NCI-H1417 treated with DMSO at 0.1 percent for 48 hours (cell line): ENCODE data around the gene TPI1.
"Not testable (repeated sequence)": the region's sequence is repeated elsewhere in the genome, so short reads cannot be mapped to it uniquely, and the experiment has no call there.

ENCODE experiments used
- DNase-seq: peaks from one replicate; lab custom pipeline; 2025; lab: John Stamatoyannopoulos, UW

TPI1 gene

DNA sequence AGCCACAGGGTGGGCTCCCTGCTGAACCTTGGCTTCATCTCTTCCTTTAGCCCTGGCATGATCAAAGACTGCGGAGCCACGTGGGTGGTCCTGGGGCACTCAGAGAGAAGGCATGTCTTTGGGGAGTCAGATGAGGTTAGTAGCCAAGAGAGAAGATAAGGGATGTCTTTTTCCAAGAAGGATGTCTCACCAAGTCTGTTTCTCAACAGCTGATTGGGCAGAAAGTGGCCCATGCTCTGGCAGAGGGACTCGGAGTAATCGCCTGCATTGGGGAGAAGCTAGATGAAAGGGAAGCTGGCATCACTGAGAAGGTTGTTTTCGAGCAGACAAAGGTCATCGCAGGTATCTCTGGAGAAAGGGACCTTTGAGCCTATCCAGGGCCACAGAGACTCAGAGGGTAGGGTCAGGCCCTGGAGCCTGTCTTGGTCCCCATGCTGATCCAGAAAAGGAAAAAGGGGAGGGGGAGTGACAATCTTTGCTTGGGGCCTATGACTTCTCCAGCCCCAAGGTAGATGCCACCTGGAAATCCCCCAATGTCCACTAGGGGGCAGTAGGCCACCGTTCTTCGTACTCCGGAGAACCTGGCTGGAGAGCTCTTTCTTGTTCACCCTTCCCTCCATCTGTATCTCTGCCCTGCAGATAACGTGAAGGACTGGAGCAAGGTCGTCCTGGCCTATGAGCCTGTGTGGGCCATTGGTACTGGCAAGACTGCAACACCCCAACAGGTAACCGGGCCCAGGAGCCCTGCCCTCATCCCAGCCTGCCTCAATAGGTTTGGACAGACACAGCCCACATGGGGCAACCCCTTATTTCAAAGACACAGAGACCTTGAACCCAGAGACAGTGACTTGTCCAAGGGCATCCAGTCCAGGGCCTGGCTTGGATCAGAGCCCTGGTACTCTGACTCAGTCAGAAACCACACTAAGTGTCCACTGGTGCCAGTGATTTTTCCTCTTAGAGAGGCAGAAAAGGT is 2.0 kb downstream of the TPI1 start:
- peak; percentile 8 for DNase-seq

DNA sequence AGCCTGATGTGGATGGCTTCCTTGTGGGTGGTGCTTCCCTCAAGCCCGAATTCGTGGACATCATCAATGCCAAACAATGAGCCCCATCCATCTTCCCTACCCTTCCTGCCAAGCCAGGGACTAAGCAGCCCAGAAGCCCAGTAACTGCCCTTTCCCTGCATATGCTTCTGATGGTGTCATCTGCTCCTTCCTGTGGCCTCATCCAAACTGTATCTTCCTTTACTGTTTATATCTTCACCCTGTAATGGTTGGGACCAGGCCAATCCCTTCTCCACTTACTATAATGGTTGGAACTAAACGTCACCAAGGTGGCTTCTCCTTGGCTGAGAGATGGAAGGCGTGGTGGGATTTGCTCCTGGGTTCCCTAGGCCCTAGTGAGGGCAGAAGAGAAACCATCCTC is 3.0 kb downstream of the TPI1 start:
- DNase-seq: not testable (repeated sequence)

DNA sequence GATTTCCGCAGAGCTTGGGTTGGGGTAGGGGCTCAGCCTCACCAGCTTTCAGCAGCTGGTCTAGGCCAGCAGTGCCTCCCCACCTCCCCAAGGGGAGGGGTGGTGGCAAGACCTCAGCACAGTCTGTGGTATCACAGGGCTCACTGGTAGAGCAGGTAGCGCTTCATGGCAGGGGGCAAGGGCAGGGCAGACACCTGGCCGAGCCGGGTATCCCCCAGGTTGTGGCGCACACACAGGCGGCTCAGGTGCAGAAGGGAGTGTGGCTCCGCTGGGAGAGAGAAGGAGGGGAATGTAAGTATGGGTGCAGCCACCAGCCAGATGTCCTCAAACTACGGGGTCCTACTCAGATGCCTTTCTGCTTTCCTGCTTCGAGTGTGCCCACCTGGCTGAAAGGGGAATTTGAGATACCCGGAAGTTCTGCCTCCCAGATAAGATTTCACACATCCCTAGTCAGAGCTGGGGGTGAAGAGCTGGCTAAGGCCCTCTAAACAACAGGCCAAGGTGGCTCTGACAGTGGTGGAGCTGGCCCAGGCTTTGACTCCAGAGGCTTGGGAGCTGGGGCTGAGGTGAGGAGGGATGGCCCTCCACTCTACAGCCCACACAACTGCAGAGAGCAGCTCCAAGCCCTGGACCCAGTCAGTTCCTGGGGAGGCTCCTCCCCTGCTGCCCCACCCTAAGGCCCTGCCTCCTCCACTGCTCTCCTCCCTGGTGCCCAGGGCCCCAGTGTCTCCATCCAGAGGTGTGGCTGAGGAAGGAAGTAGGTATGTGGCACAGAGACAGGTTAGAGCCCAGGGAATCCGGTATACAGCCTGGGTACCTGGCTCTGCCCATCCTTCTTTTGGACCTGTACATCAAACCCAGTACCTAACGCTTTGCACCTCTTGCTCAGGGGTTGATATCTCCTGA is 4.0 kb downstream of the TPI1 start:
- DNase-seq: no peak

DNA sequence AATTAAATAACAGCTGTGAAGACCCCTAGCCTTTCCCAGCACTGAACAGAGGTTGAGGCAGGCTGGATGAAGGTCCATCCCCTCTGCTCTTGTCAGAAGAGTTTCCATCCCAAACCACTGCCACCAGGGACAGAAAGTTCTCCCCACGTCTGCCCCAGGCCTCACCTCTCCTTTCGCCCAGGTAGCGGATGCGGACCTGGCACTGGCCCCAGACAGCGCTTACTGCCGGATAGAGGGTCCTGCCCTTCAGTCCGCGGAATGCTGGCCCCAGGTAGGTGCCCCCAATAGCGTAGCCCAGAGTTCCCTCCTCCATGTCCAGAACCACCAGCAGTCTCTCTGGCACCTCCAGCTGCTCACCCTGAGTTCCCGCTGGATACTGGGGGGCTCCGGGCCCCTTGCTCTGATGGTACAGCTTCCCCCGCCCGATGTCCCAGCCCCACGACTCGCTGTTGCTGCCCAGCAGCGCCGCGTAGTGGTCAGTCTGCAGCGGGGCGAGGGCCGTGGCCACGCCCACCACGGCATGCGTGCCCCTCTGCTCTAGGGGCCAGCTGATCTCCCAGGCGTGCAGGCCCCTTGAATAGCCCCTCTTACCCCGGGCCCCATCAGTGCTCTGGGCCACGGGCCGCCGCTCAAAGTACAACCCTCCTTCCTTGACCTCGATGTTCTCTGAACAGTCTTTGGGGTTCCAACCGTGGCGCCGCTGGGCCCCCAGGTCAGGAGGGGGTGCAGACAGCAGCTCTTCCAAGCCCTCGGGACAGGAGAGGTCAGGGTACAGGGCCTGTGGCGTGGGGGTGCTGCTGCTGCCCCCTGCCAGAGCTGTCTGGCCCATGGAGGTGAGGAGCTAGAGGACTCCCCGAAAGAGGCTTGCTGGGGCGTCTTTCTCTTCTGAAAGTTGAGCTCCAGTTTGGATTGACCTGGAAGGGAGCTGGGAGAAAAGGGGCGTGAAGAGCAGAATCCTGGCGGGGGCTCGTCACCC is 5.0 kb downstream of the TPI1 start:
- no peak for DNase-seq

DNA sequence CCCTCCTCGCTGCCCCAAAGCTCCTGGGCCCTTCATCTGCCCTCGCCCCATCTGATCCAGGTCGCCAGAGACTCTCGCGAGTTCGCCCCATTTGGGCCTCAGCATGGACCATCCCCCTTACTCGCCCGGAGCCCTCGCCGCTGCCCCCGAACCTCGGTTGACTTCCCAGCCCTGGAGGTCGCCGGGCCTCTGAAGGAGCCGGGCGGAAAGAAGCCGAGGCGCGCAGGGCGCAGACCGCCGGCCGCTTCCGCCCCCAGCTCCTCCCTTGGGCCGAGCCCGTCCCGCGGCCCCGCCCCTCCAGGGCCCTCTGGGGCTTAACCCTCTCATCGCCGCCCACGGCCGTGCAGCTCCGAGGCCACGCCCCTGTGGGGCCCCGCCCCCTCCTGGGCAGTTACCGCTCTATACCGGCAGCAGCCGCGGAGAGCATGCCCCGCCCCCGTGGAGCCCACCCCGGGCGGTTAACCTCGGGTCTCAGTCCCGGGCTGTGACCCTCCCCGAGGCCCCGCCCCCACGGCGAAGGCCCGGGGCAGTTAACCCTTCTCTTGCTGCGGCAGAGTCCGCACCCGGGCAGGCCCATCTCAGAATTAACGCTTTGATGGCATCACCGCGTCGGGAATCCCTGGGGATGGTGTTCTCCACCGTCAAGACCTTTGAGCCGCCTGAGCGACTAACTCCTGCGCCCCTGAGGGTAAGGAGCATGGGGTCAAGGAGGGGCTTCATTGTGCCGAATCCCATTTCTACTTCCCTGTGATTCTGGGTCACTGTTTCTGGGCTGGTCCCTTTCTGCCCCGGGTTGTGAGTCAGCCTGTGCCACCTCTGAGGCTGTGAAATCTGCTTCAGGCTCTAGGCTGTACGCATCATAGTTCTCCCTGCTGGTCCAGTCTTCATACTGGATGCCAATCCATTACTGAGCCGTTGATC is 6.0 kb downstream of the TPI1 start, which contains the start of gene SPSB2:
Gene SPSB2 (minus strand): TSS at position 210 of the 921 bp plus-strand sequence. CDS start 402 bp downstream, outside the sequence.
- DNase-seq: peak; percentile 51

DNA sequence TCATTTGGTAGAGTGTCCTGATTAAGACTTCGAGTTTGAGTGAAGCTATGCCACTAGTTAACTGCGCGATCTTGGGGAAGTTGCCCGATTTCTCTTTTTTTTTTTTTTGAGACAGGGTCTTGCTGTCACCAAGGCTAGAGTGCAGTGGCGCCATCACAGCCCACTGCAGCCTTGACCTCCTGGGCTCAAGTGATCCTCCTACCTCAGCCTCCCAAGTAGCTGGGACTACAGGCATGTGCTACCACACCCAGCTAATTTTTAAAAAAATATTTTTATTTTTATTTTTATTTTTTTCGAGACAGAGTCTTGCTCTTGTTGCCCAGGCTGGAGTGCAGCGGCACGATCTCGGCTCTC is 6.7 kb downstream of the TPI1 start:
- not testable (repeated sequence) for DNase-seq

DNA sequence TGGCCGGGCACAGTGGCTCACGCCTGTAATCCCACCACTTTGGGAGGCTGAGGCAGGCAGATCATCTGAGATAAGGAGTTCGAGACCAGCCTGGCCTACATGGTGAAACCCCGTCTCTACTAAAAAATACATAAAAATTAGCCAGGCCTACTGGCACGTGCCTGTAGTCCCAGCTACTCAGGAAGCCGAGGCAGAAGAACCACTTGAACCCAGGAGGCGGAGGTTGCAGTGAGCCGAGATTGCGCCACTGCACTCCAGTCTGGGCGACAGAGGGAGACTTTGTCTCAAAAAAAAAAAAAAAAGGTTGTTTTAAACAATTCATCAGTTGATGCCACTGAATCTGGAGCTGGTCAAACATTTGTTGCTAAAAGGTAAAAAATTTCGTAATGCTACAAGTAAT is 12.5 kb downstream of the TPI1 start:
- not testable (repeated sequence) for DNase-seq

DNA sequence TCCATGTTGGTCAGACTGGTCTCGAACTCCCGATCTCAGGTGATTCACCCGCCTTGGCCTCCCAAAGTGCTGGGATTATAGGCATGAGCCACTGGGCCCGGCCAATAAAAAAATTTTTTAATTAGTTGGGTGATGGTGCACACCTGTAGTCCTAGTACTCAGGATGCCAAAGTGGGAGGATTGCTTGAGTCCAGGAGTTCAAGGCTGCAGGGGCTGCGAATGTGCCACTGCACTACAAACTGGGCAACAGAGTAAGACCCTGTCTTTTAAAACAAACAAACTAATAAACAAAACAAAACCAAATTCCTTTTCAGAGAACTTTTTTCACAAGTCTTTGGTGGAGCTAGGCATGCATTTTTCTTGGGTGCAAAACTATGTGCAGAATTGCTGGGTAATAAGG is 15.9 kb downstream of the TPI1 start:
- DNase-seq: no peak

DNA sequence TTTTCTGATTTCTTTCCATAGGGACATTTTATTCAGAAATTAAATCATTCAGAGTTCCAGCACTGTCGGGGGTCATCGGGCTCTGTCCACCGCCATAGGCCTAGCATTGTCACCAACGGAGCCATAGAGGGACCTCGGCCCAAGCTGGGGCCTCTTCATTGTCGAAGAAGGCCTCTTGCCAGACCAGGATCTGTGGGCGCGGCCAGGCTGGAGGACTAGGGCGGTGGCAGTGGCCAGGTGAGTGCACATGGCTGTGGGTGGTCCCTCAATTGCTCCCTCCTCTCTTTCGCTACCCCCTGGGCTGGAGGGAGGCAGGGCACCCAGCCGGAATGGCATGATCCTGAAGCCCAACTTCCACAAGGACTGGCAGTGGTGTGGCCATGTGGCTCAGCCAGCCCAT is 16.4 kb downstream of the TPI1 start:
- DNase-seq: no peak

DNA sequence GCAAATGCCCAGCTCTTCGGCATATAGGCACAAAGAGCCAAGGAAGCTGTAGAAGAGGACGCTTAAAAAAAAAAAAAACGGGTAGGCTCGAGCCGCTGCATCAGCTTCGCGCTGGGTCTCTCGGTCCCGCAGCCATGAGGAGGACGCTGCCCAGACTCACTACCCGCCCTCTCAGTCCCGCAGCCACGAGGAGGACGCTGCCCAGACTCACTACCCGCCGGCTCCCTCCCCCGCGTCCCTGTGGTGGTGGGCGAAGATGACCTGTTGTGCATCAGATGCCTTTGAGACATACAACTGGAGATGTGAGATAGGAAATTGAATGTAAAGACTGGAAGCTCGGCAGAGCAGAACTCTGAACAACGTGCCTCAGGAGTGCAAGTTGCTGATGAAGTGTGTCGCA is 17.2 kb downstream of the TPI1 start:
- no peak for DNase-seq

DNA sequence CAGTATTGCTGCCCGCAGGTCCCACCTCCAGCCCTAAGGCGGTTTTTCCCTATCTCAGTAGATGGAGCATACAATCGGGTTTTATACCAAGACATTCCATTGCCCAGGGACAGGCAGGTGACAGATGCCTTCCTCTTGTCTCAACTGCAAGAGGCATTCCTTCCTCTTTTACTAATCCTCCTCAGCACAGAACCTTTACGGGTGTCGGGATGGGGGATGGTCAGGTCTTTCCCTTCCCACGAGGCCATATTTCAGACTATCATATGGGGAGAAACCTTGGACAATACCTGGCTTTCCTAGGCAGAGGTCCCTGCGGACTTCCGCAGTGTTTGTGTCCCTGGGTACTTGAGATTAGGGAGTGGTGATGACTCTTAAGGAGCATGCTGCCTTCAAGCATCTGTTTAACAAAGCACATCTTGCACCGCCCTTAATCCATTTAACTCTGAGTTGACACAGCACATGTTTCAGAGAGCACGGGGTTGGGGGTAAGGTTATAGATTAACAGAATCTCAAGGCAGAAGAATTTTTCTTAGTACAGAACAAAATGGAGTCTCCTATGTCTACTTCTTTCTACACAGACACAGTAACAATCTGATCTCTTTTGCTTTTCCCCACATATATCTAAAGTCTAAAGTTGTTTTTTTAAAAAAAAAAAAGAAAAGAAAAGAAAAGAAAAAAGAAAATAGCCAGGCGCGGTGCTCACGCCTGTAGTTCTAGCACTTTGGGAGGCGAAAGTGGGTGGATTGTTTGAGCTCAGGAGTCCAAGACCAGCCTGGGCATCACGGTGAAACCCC is 19.1 kb downstream of the TPI1 start:
- not testable (repeated sequence) for DNase-seq

DNA sequence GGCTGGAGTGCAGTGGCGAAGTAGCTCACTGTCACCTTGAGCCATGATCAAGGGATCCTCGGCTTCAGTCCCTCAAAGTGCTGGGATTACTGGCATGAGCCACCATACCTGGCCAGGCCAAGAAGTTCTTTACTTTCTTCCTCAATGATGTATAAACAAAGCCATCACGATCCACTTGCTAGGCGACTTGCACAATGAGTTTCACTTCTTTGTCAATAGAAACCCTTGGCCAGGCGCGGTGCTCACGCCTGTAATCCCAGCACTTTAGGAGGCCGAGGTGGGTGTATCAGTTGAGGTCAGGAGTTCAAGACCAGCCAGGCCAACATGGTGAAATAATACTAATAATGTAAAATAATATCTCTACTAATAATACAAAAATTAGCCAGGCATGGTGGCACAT is 20.1 kb downstream of the TPI1 start:
- DNase-seq: no peak

DNA sequence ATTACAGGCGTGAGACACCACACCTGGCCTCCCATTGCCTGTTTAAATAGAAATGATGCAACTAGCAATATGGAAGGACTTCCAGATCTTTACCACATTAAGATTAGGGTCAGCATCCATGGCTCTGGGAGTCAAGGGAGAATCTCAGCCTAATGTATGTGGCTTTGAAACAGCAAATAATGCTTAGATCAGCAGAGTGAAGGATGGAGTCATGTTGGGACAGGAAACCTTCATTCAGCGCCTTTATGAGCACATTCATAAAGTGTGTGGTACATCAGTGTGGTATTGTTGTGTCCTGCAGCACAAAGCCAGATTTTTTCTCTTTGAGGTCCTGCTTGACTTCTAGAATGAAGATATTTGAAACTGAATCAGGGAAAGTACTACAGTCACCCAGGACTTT is 21.0 kb downstream of the TPI1 start:
- DNase-seq: no peak

DNA sequence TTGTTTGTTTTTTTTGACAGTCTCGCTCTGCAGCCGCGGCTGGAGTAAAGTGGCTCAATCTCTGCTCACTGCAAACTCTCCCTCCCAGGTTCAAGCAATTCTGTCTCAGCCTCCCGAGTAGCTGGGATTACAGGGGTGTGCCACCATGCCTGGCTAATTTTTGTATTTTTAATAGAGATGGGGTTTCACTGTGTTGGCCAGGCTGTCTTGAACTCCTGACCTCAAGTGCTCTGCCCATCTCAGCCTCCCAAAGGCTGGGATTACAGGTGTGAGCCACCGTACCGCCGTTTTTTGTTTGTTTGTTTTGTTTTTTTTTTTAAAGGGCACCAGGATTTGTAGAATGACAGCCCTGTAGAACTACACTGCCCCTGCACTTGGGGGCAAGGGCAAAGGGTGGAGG is 21.5 kb downstream of the TPI1 start:
- DNase-seq: not testable (repeated sequence)

DNA sequence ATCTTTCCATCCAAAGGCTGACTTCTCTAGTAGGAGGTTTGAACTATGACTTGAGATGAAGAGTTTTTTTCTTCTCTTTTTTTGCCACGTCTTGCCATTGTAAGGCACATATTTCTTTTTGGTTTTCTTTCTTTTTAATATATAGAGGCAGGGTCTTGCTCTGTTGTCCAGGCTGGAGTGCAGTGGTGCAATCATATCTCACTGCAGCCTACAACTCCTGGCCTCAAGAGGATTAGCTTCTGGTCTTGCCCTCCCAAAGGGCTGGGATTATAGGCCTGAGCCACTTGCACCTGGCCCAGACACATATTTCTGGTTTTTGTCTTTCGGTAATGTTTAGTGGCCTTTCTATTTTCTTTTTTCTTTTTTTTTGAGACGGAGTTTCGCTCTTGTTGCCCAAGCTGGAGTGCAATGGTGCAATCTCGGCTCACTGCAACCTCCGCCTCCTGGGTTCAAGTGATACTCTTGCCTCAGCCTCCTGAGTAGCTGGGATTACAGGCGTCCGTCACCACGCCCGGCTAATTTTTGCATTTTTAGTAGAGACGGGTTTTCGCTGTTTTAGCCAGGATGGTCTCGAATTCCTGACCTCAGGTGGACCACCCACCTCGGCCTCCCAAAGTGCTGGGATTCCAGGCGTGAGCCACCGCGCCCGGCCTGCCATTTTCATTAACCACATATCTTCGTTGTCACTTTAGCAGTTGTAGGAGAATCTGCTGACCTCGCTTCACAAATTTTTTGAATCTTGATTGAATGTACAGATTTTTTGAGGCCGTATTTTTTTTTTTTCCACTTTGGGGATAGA is 22.6 kb downstream of the TPI1 start:
- DNase-seq: not testable (repeated sequence)

DNA sequence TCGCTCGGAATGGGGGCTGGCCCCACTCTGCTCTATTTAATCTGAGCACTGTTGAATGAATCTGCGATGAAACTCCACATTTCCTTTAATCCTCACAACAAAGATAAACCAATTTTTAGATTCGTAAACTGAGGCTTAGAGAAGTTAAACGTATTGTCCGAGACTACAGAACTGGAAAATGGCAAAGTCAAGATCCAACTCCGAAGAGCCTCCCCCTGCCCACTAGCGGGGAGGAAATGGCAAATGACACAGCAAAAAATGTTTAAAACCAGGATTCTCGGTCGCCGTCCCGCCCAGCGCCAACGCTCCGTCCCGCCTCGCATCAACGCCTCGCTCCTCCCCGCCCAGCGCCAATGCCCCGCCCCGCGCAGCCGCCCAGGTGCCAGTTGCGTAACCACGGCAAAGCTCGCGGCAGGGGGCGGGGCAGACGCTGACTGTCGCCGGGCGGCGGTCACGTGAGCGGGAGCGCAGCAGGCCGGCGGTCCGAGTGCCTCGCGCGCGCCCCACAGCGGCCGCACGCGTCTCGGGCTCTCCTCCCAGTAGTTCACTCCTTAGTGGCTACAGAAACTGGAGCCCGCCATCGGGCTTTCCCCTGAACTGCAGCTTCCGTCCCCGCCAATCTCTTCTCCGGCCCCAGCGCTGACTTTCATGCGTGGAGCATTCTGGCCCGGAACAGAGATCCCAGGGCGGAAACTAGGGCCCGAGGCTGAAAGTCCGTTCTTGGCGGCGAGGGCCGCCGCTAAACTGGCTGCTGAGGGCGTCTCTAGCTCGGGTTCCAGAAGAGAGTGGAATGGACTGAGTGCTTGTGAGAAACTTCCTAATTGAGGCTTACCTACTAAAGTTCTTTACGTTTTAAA is 23.7 kb downstream of the TPI1 start:
- peak; percentile 84 for DNase-seq

DNA sequence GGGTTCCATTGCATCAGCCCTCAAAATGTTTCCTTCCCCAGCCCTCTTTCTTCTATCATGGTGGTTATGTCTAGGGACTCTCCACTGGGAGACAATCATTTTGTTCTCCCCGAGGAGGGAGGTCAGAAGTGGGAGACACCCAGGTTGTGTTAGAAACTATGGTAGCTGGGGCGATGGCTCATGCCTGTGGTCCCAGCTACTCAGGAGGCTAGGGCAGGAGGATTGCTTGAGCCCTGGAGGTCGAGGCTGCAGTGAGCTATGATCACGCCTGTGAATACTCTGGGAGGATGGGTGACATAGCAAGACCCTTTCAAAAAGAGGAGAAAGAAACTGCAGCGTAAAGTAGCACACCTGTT is 24.3 kb downstream of the TPI1 start:
- DNase-seq: no peak

DNA sequence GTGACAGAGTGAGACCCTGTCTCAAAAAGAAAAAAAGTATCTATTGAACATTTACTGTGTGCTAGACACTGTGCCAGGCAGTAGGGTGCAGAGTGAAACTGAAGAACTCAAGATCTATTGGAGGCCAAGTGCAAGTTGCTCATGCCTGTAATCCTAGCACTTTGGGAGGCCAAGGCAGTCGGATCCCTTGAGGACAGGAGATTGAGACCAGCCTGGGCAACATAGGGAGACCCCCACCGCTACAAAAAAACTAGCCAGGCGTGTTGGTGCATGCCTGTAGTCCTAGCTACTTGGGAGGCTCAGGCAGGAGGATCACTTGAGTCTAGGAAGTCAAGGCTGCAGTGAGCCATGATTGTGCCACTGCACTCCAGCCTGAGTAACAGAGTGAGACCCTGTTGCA is 25.4 kb downstream of the TPI1 start:
- DNase-seq: not testable (repeated sequence)
